A549 (cell line): ENCODE measurements around the gene IFITM1. TPM values are rescaled to one million over a fixed set of nuclear protein-coding genes. Genes with fewer than 3 reads are reported as not detected.
"Not testable (repeated sequence)": the region's sequence is repeated elsewhere in the genome, so short reads cannot be mapped to it uniquely, and the experiment has no call there.

Experiments used
- ATAC-seq, 2 experiments: fragments of 200-7000 bp in 1 of 2; fragments of >200 bp in 1 of 2; cut with Nextera tagmentation in 1 of 2; cut with Tn5 transposase in 1 of 2; 3 replicates each; pipeline versions ENCODE4 v1.8.0 to v1.9.1; 2018 to 2020; ENCODE audit warnings: mild to moderate bottlenecking in 1 of 2, moderate library complexity in 1 of 2
- CTCF ChIA-PET: fragments of 300-600 bp; sonication (Branson Sonifier 250); formaldehyde crosslinking; extraction: SDS; loops from one replicate; lab custom pipeline; 2021; ENCODE audit warnings: antibody characterized with exemption, inconsistent platforms; lab: Yijun Ruan, JAX
- POLR2A ChIA-PET: fragments of 350-600 bp; formaldehyde crosslinking; extraction: SDS; loops from one replicate; lab custom pipeline; 2021; ENCODE audit warnings: antibody characterized with exemption, inconsistent platforms; lab: Yijun Ruan, JAX
- DNase-seq, 2 experiments: peaks; one replicate each; pipeline versions ENCODE4 v3.0.0 to v3.0.0-alpha.2; 2011 to 2016; ENCODE audit warnings: low read depth in 1 of 2, low spot score in 1 of 2
- FAIRE-seq: peaks from 2 replicates; lab custom pipeline; 2011; peaks lifted over from hg19 to GRCh38; lab: Jason Lieb, UNC
- H3K27ac ChIP-seq, 2 experiments: fragments of >200 bp; sonication (Bioruptor Twin); formaldehyde crosslinking; 3 replicates each; pipeline ENCODE4 v1.5.1; 2016 to 2017
- H3K4me1 ChIP-seq: fragments of >200 bp; sonication (Bioruptor Twin); formaldehyde crosslinking; 3 replicates; pipeline ENCODE4 v1.6.1; 2016
- H3K4me2 ChIP-seq: fragments of >200 bp; sonication (Bioruptor Twin); formaldehyde crosslinking; 3 replicates; pipeline ENCODE4 v1.6.1; 2016
- H3K4me3 ChIP-seq: fragments of >200 bp; sonication (Bioruptor Twin); formaldehyde crosslinking; 3 replicates; pipeline ENCODE4 v1.5.1; 2016
- H3K9me3 ChIP-seq: fragments of >200 bp; sonication (Bioruptor Twin); formaldehyde crosslinking; 3 replicates; pipeline ENCODE4 v1.6.1; 2016
- KDM1A ChIP-seq: fragments of 200-600 bp; sonication (generic); IDR thresholded peaks from 2 replicates; pipeline ENCODE4 v1.6.1; 2016; ENCODE audit warnings: low read depth, mild to moderate bottlenecking
- ZC3H11A ChIP-seq: fragments of 450-650 bp; IDR thresholded peaks from 2 replicates; pipeline ENCODE4 v1.6.1; 2014; ENCODE audit warnings: antibody characterized with exemption, mild to moderate bottlenecking
- WGBS: methylation state at CpG from one replicate; pipeline ENCODE4 v1.1.6; 2017; ENCODE audit errors: missing lambda C conversion rate; 5-methylcytosine and 5-hydroxymethylcytosine counted together
- polyA plus RNA-seq, 4 experiments: library from polyadenylated mRNA; depleted of rRNA in 3 of 4; stranded (reverse); fragments of >200 nt; fragmentation: RNase III in 1 of 4; extraction: RNeasy Plus Mini Kit Qiagen cat#74134 plus additional on column Dnase treatment in 1 of 4; gene quantifications; 2 replicates in 3 of 4; 3 replicates in 1 of 4; pipeline ENCODE4 v1.2.3, GENCODE V29; 2011 to 2017
- TF ChIP-seq, protein P1 (sequence below): fragments of >200 bp; sonication (Bioruptor Twin); formaldehyde crosslinking; IDR thresholded peaks from 3 replicates; pipeline ENCODE4 v1.5.1; 2016
- TF ChIP-seq, protein P2 (sequence below): IDR thresholded peaks from 2 replicates; pipeline ENCODE4 v1.6.1; 2012

IFITM1 gene
- polyA plus RNA-seq, 2 of the 4 experiments (the other 2 are of a cell fraction), result 0.14 to 1.7 TPM

DNA sequence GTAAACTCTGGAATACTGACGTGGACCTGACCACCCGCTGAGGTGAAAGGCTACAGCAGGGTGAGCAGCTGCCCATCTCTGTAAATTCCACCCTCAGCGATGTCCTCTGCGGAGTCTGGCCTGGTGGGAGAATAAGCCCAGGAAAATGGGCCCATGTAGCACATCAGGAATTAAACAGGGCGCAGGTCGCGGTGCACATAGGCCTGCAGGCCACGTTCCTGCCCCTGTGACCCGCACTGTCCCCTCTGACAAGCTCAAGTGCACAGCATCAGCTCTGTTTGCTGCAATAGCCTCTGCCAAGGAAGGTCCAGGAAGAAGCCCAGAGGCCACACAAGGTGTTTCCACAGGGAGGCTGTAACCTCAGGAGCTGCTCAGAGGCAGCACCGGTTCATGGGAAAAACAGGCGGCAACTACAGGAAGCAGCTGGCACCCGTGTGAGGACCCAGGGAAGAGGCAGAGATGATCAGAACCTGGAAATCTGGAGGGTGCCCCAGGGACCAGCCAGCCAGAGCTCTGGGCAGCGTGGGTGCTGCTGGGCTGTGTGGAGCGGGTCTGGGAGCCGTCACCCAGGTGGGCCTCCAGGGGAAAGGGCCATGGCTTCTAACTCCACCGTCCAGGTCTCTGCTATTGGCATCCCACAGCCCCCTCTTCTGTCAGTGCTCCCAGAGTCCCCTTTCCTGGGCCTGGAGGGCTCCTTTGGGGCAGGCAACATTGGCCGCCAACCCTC, 7.0 kb upstream of the IFITM1 start:
- ATAC-seq (no peak), DNase-seq (no peak), FAIRE-seq (no peak)
- H3K27ac ChIP-seq, result peak overlapping the region in 1 of 2 experiments; percentile 69; a peak in 4 of 6 replicates
- TF ChIP-seq KDM1A (no peak), ZC3H11A (no peak)
- TF ChIP-seq, protein P1, sequence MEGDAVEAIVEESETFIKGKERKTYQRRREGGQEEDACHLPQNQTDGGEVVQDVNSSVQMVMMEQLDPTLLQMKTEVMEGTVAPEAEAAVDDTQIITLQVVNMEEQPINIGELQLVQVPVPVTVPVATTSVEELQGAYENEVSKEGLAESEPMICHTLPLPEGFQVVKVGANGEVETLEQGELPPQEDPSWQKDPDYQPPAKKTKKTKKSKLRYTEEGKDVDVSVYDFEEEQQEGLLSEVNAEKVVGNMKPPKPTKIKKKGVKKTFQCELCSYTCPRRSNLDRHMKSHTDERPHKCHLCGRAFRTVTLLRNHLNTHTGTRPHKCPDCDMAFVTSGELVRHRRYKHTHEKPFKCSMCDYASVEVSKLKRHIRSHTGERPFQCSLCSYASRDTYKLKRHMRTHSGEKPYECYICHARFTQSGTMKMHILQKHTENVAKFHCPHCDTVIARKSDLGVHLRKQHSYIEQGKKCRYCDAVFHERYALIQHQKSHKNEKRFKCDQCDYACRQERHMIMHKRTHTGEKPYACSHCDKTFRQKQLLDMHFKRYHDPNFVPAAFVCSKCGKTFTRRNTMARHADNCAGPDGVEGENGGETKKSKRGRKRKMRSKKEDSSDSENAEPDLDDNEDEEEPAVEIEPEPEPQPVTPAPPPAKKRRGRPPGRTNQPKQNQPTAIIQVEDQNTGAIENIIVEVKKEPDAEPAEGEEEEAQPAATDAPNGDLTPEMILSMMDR, result no peak
- TF ChIP-seq, protein P2, sequence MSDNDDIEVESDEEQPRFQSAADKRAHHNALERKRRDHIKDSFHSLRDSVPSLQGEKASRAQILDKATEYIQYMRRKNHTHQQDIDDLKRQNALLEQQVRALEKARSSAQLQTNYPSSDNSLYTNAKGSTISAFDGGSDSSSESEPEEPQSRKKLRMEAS, result no peak
- CTCF ChIA-PET, result interaction anchor here (1.0 to 5.7 kb wide), 13 partner anchors 10 to 142 kb away, joined by 3 to 75 read pairs (median 13); partner anchors contain the start of genes NLRP6, PGGHG and PTDSS2
- 86% methylated on average over 17 of the region's 17 CpGs for WGBS
- no peak overlapping the region for H3K4me2 ChIP-seq
- H3K4me3 ChIP-seq, result no peak overlapping the region
- POLR2A ChIA-PET, result interaction anchor here (1.0 to 1.6 kb wide), 2 partner anchors 49 to 143 kb away, joined by 3 to 7 read pairs; no protein-coding TSS in a partner anchor
- no peaks in the 10 kb centered on the region for H3K9me3 ChIP-seq
- peaks cover 22% of the 10 kb centered on the region; the same call in 2 of the 3 replicates for H3K4me1 ChIP-seq

DNA sequence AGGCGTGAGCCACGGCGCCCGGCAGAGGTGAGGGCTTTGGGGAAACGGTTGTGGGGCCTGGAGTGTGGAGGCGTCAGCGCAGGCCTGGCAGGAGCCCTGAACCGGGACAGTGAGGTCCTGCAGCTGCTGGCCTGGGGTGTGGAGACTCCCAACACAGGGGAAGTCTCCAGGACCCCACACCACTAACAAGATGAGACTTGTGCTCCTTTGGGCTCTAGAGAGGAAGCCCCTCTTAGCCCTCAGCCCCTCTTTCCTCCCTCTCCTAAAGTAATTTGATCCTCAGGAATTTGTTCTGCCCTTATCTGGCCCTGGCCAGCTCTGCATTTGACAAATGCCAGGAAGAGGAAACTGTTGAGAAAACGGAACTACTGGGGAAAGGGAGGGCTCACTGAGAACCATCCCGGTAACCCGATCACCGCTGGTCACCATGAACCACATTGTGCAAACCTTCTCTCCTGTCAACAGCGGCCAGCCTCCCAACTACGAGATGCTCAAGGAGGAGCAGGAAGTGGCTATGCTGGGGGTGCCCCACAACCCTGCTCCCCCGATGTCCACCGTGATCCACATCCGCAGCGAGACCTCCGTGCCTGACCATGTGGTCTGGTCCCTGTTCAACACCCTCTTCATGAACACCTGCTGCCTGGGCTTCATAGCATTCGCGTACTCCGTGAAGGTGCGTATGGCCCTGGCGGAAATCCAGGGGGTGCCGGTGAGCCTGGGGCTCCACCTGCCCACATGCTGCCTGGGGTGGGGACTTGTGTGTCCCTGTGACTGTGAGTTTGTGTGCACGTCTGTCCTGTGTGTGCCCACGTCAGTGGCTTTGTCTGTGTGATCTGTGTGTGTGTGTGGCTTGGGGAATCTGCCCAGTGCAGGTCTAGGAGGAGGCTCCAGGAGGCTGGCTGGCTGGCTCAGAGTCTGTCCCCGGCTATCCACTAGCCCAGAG, 5.8 kb upstream of the IFITM1 start, which contains the start of gene IFITM2:
Gene IFITM2 (plus strand): TSS at position 51 of the 943 bp plus-strand sequence. CDS start 377 bp downstream, at position 428.
- ChIA-PET CTCF (interaction anchor here (0.6 to 5.7 kb wide), 5 partner anchors 9 to 58 kb away, joined by 3 to 49 read pairs (median 33); partner anchors contain the start of gene PGGHG), POLR2A (interaction anchor here (1.0 kb wide), 1 partner anchor 47 kb away, joined by 5 read pairs; no protein-coding TSS in a partner anchor)
- not testable (repeated sequence) for FAIRE-seq, H3K9me3 ChIP-seq
- peaks cover 22% of the 10 kb centered on the region; the same call in 2 of the 3 replicates for H3K4me1 ChIP-seq
- peak within 1 kb of the TSS; percentile 69 to 70 for H3K27ac ChIP-seq
- H3K4me3 ChIP-seq, result peak within 1 kb of the TSS; percentile 44
- peak; percentile 49 to 55; a peak in 4 of 6 replicates for ATAC-seq
- H3K4me2 ChIP-seq, result peak within 1 kb of the TSS; percentile 89
- WGBS, result 54% methylated on average over 20 of the region's 28 CpGs
- peak in 1 of 2 experiments; percentile 60 for DNase-seq

DNA sequence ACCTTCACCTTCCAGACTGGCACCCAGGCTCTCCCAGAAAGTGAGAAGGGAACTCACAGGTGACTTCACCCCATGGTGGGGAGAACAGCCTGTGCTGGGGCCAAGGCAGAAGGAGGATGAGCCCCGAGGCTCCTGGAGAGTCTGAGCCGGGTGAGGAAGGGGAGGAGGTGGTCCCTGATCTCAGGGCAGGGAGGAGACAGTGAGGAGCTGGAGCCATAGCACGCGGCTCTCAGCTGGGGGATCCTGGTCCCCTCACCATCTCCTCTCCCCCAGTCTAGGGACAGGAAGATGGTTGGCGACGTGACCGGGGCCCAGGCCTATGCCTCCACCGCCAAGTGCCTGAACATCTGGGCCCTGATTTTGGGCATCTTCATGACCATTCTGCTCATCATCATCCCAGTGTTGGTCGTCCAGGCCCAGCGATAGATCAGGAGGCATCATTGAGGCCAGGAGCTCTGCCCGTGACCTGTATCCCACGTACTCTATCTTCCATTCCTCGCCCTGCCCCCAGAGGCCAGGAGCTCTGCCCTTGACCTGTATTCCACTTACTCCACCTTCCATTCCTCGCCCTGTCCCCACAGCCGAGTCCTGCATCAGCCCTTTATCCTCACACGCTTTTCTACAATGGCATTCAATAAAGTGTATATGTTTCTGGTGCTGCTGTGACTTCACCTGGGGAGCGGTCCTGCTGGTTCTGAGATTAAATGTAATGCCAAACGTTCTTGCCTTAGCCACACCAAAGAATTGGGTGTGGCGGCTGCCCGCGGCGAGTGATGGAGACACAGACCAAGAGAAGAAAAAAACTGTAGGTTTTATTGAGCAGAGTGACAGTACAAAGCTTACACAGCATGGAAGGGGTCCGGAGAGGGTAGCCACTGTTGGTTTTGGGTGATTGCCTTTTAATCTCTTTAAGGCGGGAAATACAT, 4.8 kb upstream of the IFITM1 start:
- 86% methylated on average over 24 of the region's 24 CpGs for WGBS
- ChIA-PET POLR2A (interaction anchor here (0.7 kb wide), 1 partner anchor 47 kb away, joined by 5 read pairs; no protein-coding TSS in a partner anchor), CTCF (interaction anchor here (0.7 to 1.4 kb wide), 6 partner anchors 10 to 58 kb away, joined by 3 to 5 read pairs (median 4); partner anchors contain the start of gene IFITM5)
- DNase-seq, FAIRE-seq, ATAC-seq, H3K9me3 ChIP-seq: not testable (repeated sequence)
- Histone ChIP-seq H3K4me3 (peak overlapping the region; percentile 44; the same call in 1 of the 3 replicates), H3K4me2 (peak overlapping the region; percentile 89), H3K27ac (peak overlapping the region in 1 of 2 experiments; percentile 69; a peak in 3 of 6 replicates), H3K4me1 (peaks cover 22% of the 10 kb centered on the region; the same call in 2 of the 3 replicates)

DNA sequence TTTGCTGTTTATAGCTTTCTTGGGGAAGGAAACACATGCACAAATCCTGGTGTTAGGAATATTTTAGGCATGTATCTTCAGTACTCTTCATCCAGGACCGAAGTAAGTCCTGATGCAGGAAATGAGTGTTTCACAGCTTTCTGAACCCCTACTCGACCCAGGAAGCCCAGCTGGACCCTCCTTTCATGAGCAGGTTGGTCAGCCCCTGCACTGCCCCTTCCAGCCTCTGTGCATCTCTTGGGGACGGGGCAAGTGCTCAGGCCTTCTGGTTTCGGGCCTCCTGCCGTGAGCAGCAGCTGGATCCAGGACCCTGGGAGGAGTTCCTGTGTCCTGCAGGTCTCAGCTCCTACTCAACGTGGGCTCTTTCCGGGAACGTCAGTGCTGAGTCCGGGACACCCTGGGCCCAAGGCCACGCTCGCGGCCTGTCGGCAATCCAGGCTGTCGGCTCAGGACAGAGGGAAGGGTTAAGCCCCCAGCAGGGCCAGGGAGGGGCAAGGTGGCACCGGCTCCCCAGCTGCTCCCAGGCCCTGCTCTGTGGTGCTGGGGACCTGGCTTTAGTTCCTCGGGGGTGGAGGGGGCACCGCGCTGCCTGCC, 3.8 kb upstream of the IFITM1 start:
- Histone ChIP-seq H3K4me2 (peak overlapping the region; percentile 89), H3K27ac (peak overlapping the region; percentile 65 to 69), H3K4me1 (peaks cover 22% of the 10 kb centered on the region; the same call in 2 of the 3 replicates), H3K4me3 (peak overlapping the region; percentile 41)
- POLR2A ChIA-PET, FAIRE-seq, DNase-seq, H3K9me3 ChIP-seq: not testable (repeated sequence)
- peak; percentile 30 to 65; a peak in 5 of 6 replicates for ATAC-seq
- 21% methylated on average over 4 of the region's 18 CpGs for WGBS
- CTCF ChIA-PET, result interaction anchor here (0.7 to 1.4 kb wide), 6 partner anchors 11 to 60 kb away, joined by 3 to 5 read pairs (median 4); partner anchors contain the start of gene IFITM5

DNA sequence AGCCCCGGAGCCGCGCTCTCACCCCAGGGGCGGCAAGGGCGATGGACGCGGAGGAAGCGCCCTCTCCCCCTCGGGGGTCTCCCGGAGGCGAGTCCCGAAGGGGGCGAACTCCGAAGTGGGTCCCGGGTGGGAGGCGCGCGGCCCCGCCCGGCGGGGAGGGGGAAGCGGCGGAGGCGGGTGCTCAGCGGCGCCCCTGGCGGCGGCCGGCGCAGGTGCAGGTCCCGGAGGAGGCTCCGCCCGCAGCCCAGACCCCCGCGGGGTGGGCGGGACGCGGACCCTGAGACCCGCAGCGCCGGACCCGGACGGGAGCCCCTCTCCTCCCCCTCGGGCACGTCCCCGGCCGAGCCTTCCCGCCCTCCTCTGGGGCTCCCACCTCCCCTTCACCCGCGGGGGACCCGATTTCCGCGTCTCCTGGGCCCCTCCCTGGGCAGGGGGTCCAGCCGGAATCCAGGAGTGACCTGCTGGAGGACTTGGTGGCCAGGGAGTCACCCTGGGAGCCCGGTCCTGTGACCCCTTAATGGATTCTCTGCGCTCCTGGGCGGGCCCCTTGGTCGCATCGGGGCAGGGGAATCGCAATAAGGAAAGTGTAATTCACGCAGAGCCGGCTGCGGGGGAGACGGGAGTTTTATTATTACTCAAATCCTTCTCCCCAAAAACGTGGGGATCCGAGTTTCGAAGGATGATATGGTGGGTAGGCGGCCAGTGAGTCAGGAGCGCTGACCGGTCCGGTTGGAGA, 2.7 kb upstream of the IFITM1 start:
- POLR2A ChIA-PET, FAIRE-seq: not testable (repeated sequence)
- 19% methylated on average over 9 of the region's 71 CpGs for WGBS

More for the DNA sequence above, 2.7 kb upstream of the IFITM1 start:
- peak overlapping the region; percentile 60 to 72; a peak in 3 of 6 replicates for H3K27ac ChIP-seq
- CTCF ChIA-PET, result interaction anchor here (0.8 to 0.9 kb wide), 3 partner anchors 29 to 137 kb away, joined by 3 to 5 read pairs (median 4); no protein-coding TSS in a partner anchor
- peak overlapping the region; percentile 35; the same call in 2 of the 3 replicates for H3K4me3 ChIP-seq
- H3K4me1 ChIP-seq, result peaks cover 22% of the 10 kb centered on the region; the same call in 2 of the 3 replicates
- H3K9me3 ChIP-seq, DNase-seq: not testable (repeated sequence)
- peak; percentile 60 to 70 for ATAC-seq
- peak overlapping the region; percentile 54; the same call in 2 of the 3 replicates for H3K4me2 ChIP-seq
